NCI-H2081 treated with DMSO at 0.1 percent for 48 hours (cell line): ENCODE results near the gene VAT1L.

ENCODE experiments used
- DNase-seq: peaks from one replicate; lab custom pipeline; 2025; lab: John Stamatoyannopoulos, UW

VAT1L gene

DNA sequence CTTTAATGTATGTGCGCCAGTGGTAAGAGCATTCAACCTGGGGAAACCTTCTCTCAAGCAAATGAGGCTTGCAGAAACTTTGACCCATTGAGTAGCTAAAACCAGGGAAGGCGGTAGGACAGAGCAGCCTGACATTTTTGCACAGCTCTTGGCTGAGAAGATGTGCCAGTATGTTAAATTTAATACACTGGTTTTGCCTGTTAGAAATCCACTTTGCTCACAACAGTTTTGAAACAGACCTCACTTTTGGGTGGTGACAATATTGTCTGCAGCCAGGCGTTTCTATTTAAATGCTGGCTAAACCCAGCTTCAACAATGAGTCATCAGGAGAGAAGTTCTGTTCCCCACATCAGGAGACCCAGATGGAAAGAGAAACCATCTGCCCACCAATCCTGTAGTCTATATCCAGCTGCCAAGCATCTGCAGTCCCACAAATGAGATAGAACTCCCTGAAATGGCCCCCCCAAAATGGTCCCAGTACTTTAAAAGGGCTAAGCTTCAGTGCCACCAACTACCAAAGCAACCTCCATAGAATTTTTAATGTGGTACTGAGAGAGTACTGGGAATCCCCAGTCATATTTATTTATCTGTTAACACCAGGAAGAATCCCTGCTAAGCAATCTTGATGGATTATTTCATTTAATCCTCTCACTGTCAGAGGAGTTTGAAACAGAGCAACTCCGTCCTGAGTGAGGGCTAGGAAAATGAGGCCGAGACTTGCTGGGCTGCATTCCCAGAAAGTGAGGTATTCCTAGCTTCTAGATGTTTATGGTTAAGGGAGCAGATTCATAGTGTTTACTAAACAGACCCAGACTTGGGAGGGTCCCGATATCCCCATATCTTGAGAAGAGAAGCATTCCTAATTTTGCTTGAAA, 205.0 kb downstream of the VAT1L start:
- DNase-seq: no peak

DNA sequence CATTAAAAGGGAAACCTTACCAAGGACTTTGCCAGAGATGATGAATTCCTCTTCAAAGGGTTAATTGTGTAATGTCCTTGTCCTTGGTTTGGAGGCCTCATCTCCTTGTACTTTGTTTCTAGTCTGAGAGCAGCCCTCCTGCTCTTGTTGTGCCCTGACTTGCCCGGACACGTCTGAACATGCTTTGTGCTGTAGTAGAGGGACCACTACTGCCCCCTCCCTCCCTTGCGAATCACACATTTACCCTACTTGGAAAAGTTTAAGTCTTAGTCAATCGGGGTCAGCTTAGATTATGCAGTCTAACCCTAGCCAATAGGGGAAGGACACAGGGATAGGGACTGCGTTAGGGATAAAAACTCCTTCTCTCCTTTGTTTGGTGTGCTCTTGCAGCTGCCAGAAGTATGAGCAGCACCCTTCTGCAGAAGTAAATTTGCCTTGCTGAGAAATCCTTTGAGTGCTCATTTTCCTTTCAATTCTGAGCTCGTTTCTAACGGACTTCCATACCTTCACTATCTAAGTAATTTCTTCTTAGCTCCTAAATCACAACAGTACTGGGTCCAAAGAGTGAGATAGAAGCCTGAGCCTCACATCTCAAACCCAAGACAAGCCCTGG, 207.6 kb downstream of the VAT1L start:
- no peak for DNase-seq

DNA sequence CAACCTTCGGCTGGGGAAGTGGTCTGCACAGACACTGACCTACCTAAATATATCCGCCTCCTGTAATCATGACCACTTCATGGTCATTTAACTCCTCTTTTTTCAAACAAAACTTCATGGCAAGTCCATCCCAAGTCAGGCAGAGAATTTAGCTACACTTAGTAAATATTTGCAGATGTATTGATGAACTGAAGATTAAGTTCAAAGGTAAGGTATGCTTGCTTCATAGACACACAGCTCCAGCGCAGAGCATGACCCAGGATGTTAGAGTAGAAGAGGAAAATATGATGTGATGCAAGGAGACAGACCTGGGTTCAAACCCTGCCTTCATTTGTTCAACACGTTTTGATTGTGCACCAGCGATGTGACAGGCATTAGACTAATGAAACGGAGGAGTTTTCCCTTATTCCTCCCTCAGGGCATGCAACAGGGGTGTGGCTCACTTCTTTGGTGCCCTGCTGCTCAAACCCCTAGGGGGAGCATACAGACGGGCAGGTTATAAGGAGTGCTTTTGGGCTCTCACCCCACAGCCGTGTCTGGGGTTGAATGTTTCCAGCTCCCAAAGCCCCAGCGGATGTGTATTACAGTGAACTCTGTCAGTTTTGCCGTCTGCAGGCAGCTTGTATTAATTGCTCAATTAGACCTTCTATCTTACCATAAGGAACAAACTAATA, 210.1 kb downstream of the VAT1L start:
- no peak for DNase-seq

DNA sequence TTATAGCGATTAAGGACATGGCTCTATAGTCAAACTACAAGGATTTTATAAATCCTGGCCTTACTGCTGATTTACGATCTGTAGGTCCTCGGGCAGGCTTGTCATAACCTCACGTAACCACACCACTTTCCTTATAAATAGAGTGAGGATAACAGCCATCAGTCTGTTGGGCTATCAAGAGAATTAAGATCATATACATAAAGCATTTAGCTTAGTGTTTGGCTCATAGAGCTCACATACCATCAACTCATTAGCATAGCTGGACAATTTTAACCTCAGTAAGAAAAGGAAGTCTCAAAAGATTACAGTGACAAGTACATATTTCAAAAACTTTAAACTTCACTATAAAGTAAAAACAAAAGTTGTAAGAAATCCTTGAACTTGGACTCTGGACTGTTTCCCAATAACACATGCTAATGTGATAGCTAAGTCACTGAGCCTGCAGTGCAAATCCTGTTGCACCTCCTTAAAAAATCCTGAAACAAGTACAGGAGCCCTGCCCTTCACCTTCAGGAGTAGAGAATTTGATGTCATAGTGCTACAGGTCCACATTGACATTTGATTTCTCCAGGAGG, 213.2 kb downstream of the VAT1L start:
- DNase-seq: no peak

- peak; percentile 76 for DNase-seq
Observed at GRCh38 chr16:78002915-78003538, 214.7 kb downstream of the VAT1L start.

DNA sequence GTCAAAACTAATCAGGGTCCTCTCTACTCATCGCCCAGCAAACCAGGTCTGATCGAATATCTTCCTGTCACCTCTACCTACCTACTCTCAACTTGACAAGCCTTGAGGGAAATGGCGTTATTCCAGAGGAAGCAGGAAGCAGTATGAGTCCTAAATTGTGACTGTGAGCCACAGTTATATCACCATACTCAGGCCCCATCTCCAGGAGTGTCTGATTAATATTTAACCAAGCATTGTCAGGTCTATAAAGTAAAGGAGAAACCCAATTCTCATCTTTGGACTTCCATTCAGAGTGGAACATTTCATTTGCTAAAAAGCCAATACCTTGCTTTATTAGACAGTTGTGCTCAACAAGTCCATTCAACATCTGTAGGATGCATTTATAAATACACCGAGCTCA, 216.2 kb downstream of the VAT1L start:
- DNase-seq: no peak

DNA sequence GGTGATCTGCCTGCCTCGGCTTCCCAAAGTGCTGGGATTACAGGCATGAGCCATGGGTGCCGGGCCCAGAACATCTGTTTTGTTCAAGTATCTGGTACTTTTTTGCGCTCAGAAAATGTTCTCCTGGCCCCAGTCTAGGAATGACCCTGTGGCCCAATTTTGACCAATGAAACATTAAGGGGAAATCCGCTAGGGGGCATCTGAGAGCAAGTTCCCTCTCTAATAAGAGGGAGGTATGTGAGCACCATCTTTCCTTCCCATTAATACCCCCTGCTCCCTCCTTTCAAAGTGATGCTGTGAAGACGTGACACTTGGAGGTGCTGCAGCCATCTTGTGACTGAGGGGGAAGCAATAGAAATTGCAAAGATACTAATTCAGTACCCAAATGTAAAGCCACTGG, 217.5 kb downstream of the VAT1L start:
- DNase-seq: no peak

DNA sequence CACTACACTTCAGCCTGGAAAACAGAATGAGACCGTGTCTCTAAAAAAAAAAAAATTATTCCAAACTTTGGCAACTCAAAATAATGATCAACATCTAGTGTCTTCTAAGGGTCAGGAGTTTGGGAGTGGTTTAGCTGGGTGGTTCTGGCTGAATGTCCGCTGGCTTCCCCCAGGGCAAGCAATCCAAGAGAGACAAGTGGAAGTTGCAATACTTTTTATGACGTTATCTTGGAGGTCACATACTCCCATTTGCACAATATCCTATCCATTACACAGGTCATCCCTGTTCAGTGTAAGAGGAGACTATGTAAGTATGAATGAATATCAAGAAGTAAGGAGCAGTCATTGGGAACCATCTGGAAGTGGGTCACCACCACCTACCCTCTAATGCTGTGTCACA, 218.8 kb downstream of the VAT1L start:
- DNase-seq: no peak

- DNase-seq: no peak
Observed at GRCh38 chr16:78022347-78023060, 234.1 kb downstream of the VAT1L start, which contains the start of gene CLEC3A. Gene CLEC3A, plus strand, starts transcription at chr16:78022548. Its CDS starts 79 bp downstream, at chr16:78022627.

- DNase-seq: no peak
Observed at GRCh38 chr16:78024159-78024558, 235.8 kb downstream of the VAT1L start.

DNA sequence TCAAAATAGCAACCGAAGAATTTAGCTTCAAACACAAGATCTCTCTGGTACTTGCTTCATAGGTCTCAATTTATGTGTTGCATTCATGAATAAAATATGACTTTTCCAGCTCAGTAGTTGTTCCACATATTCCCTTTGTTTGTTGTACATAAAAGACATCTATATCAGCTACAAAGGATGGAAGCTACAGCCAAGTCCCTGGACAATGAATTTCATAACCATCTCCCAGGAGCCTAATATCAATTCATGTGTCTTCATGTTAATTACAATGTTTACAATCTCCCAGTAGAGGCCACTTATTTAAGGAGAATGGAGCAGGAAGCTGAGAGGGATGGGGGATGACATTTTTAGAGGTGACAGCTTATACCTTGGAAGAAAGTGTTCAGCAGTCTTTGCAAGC, 237.3 kb downstream of the VAT1L start:
- no peak for DNase-seq

DNA sequence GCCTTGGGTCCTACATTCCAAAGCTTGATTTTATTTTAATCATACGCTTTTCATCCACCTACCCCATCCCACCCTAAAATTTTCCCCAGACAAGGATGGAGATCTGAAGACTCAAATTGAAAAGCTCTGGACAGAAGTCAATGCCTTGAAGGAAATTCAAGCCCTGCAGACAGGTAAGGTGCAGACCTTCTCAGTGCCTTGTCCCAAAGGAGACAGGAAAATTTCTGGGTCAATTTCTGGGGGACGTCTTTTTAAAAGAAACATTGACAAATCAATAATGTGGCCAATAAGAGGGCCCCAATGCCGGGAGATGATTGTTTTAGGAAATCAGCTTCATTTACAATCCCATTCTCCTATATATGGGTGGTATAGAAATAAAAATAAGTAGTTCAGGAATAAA, 239.7 kb downstream of the VAT1L start:
- no peak for DNase-seq
